Measurements from ENCODE around the gene SLC29A3. TPM values are rescaled to one million over a fixed set of nuclear protein-coding genes. Genes with fewer than 3 reads are reported as not detected.
A peak's percentile ranks its signal among the peaks of the same experiment; 100 is the strongest.

Gene SLC29A3
- total and polyA plus RNA-seq, 2 experiments from 2014 or later = 10.3 to 12.3 TPM

DNA sequence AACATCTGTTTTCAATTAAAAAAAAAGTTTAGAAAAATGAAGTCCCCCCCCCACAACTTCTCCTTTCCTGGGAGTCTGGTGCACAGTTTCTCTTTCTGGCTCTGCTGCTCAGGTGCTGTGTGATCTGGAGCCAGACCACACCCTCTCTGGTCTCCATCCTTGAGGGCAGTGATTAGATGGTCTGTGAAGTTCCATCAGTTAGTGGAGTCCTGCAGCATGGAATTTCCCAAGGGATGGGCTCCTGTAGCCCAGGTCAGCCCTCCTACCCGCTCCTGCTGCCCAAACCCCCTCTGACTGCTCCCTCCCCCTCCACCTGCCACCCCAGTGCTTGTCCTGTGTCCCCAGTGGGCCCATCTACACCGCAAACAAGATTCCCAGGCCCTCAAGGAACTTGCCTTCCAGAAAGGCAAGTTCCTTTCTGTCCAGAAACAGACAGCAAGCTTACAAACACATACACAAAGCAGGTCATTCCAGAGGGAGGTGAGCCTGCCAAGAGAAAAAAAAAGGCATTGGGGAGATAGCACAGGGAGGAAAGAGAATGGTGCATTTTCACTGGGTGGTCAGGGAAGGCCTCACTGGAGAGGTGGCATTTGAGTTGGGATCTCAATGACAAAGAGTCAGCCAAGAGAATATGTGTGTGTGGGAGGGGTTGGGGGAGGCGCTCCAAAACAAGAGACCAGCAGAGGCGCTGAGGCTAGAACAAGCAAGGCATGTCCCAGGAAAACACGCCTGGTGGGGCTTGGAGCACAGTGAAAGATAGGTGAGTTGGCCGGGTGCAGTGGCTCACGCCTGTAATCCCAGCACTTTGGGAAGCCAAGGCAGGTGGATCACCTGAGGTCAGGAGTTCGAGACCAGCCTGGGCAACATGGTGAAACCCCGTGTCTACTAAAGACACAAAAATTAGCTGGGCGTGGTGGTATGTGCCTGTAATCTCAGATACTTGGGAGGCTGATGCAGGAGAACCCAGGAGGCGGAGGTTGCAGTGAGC, 49.5 kb upstream of the SLC29A3 start:
- peak; percentile 83 for ATAC-seq

More for the DNA sequence above, 49.5 kb upstream of the SLC29A3 start:
- Histone ChIP-seq H3K4me3 (peak overlapping the region; percentile 28; the same call in 1 of the 2 replicates), H3K27me3 (ENCODE audit: insufficient read depth) (no peaks in the 10 kb centered on the region), H3K4me2 (peak overlapping the region; percentile 68), H3K36me3 (ENCODE audit: insufficient read depth) (no peaks in the 10 kb centered on the region), H3K79me2 (replicated peaks; ENCODE audit: insufficient read depth) (peaks cover 40% of the 10 kb centered on the region), H3K4me1 (ENCODE audit: insufficient read depth) (peaks cover 40% of the 10 kb centered on the region), H3K27ac (ENCODE audit: low read depth) (peak overlapping the region; percentile 96), H3F3A (replicated peaks; ENCODE audit: low read depth) (peaks cover 7% of the 10 kb centered on the region), H3K9me2 (ENCODE audit: insufficient read depth) (no peaks in the 10 kb centered on the region), H2AFZ (no peak overlapping the region), H4K20me1 (replicated peaks; ENCODE audit: insufficient read depth) (no peaks in the 10 kb centered on the region)
- DNase-seq (ENCODE audit: low spot score) = peak; percentile 92
- TF ChIP-seq EZH2 (IDR thresholded peaks at IDR 0.05; ENCODE audit: low read depth, unreplicated experiment) (no peak), JUNB (IDR thresholded peaks at IDR 0.05; ENCODE audit: unreplicated experiment) (no peak), POLR2AphosphoS5 (IDR thresholded peaks at IDR 0.05; ENCODE audit: low read depth) (peak; percentile 40)
- TF ChIP-seq, protein P1, sequence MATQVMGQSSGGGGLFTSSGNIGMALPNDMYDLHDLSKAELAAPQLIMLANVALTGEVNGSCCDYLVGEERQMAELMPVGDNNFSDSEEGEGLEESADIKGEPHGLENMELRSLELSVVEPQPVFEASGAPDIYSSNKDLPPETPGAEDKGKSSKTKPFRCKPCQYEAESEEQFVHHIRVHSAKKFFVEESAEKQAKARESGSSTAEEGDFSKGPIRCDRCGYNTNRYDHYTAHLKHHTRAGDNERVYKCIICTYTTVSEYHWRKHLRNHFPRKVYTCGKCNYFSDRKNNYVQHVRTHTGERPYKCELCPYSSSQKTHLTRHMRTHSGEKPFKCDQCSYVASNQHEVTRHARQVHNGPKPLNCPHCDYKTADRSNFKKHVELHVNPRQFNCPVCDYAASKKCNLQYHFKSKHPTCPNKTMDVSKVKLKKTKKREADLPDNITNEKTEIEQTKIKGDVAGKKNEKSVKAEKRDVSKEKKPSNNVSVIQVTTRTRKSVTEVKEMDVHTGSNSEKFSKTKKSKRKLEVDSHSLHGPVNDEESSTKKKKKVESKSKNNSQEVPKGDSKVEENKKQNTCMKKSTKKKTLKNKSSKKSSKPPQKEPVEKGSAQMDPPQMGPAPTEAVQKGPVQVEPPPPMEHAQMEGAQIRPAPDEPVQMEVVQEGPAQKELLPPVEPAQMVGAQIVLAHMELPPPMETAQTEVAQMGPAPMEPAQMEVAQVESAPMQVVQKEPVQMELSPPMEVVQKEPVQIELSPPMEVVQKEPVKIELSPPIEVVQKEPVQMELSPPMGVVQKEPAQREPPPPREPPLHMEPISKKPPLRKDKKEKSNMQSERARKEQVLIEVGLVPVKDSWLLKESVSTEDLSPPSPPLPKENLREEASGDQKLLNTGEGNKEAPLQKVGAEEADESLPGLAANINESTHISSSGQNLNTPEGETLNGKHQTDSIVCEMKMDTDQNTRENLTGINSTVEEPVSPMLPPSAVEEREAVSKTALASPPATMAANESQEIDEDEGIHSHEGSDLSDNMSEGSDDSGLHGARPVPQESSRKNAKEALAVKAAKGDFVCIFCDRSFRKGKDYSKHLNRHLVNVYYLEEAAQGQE (IDR thresholded peaks at IDR 0.05; ENCODE audit: unreplicated experiment) = no peak
- TF ChIP-seq, protein P2, sequence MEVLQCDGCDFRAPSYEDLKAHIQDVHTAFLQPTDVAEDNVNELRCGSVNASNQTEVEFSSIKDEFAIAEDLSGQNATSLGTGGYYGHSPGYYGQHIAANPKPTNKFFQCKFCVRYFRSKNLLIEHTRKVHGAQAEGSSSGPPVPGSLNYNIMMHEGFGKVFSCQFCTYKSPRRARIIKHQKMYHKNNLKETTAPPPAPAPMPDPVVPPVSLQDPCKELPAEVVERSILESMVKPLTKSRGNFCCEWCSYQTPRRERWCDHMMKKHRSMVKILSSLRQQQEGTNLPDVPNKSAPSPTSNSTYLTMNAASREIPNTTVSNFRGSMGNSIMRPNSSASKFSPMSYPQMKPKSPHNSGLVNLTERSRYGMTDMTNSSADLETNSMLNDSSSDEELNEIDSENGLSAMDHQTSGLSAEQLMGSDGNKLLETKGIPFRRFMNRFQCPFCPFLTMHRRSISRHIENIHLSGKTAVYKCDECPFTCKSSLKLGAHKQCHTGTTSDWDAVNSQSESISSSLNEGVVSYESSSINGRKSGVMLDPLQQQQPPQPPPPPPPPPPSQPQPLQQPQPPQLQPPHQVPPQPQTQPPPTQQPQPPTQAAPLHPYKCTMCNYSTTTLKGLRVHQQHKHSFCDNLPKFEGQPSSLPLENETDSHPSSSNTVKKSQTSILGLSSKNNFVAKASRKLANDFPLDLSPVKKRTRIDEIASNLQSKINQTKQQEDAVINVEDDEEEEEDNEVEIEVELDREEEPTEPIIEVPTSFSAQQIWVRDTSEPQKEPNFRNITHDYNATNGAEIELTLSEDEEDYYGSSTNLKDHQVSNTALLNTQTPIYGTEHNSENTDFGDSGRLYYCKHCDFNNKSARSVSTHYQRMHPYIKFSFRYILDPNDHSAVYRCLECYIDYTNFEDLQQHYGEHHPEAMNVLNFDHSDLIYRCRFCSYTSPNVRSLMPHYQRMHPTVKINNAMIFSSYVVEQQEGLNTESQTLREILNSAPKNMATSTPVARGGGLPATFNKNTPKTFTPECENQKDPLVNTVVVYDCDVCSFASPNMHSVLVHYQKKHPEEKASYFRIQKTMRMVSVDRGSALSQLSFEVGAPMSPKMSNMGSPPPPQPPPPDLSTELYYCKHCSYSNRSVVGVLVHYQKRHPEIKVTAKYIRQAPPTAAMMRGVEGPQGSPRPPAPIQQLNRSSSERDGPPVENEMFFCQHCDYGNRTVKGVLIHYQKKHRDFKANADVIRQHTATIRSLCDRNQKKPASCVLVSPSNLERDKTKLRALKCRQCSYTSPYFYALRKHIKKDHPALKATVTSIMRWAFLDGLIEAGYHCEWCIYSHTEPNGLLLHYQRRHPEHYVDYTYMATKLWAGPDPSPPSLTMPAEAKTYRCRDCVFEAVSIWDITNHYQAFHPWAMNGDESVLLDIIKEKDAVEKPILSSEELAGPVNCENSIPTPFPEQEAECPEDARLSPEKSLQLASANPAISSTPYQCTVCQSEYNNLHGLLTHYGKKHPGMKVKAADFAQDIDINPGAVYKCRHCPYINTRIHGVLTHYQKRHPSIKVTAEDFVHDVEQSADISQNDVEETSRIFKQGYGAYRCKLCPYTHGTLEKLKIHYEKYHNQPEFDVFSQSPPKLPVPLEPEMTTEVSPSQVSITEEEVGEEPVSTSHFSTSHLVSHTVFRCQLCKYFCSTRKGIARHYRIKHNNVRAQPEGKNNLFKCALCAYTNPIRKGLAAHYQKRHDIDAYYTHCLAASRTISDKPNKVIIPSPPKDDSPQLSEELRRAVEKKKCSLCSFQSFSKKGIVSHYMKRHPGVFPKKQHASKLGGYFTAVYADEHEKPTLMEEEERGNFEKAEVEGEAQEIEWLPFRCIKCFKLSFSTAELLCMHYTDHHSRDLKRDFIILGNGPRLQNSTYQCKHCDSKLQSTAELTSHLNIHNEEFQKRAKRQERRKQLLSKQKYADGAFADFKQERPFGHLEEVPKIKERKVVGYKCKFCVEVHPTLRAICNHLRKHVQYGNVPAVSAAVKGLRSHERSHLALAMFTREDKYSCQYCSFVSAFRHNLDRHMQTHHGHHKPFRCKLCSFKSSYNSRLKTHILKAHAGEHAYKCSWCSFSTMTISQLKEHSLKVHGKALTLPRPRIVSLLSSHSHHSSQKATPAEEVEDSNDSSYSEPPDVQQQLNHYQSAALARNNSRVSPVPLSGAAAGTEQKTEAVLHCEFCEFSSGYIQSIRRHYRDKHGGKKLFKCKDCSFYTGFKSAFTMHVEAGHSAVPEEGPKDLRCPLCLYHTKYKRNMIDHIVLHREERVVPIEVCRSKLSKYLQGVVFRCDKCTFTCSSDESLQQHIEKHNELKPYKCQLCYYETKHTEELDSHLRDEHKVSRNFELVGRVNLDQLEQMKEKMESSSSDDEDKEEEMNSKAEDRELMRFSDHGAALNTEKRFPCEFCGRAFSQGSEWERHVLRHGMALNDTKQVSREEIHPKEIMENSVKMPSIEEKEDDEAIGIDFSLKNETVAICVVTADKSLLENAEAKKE (CRISPR knock-in tag; IDR thresholded peaks at IDR 0.05) = peak; percentile 70
- peaks cover 20% of the 10 kb centered on the region for H3K27me3 Mint-ChIP-seq (ENCODE audit: insufficient read depth, low read depth, poor library complexity)
- H3K9me3 Mint-ChIP-seq = no peaks in the 10 kb centered on the region; the same call in 2 of the 3 replicates
- no peaks in the 10 kb centered on the region for H3K36me3 Mint-ChIP-seq (ENCODE audit: low read depth)
- peak overlapping the region; percentile 93 for H3K27ac Mint-ChIP-seq
- H3K4me3 Mint-ChIP-seq = peak overlapping the region; percentile 62
- H3K4me1 Mint-ChIP-seq = peaks cover 71% of the 10 kb centered on the region

Measured in GM23338 (cell line).